Measurements from ENCODE around the gene NBEA.

NBEA gene

GRCh38 chr13:35565273-35565672 is 623.2 kb downstream of the NBEA start:
- WGBS, 2 donors (ENCODE audit: extremely low coverage in 2 of 2, insufficient read length in 2 of 2, insufficient replicate concordance in 1 of 2): no CpG with 5 or more reads among the region's 1 CpG
- Histone ChIP-seq H3K9ac (ENCODE audit: low read depth, low read length, poor library complexity) (no peak overlapping the region), H3K14ac (ENCODE audit: low read length) (no peak overlapping the region), H3K4me3 (ENCODE audit: low read length in 2 of 2) (no peak overlapping the region), H3K27ac (replicated peaks; ENCODE audit: low read length) (no peak overlapping the region), H4K8ac (ENCODE audit: low read depth, low read length) (no peak overlapping the region), H2BK120ac (ENCODE audit: low read depth, low read length) (no peak overlapping the region), H3K4me2 (ENCODE audit: insufficient read depth, low read length, poor library complexity, severe bottlenecking) (no peak overlapping the region), H3K4me1 (ENCODE audit: control insufficient read depth in 2 of 2, insufficient read depth in 1 of 2, low read depth in 1 of 2, low read length in 2 of 2) (no peaks in the 10 kb centered on the region), H3K79me1 (ENCODE audit: low read depth, low read length) (no peaks in the 10 kb centered on the region), H2BK5ac (ENCODE audit: low read length) (no peak overlapping the region), H2BK15ac (ENCODE audit: low read length) (no peak overlapping the region), H2AK5ac (ENCODE audit: low read depth, low read length) (no peak overlapping the region), H3K9me3 (replicated peaks in 1 of 2; ENCODE audit: control insufficient read depth in 2 of 2, insufficient read depth in 1 of 2, low read depth in 1 of 2, low read length in 2 of 2) (no peaks in the 10 kb centered on the region), H2BK12ac (ENCODE audit: low read length) (no peak overlapping the region), H3K18ac (ENCODE audit: low read length) (no peak overlapping the region), H3K27me3 (ENCODE audit: control insufficient read depth in 3 of 3, insufficient read depth in 3 of 3, low read depth in 1 of 3, low read length in 3 of 3) (no peaks in the 10 kb centered on the region), H3K36me3 (replicated peaks in 1 of 2; ENCODE audit: control insufficient read depth in 2 of 2, insufficient read depth in 2 of 2, low read length in 2 of 2) (no peaks in the 10 kb centered on the region), H4K91ac (ENCODE audit: low read depth, low read length, poor library complexity) (no peak overlapping the region), H3K4ac (ENCODE audit: low read length) (no peak overlapping the region), H3K23ac (ENCODE audit: low read depth, low read length, poor library complexity) (no peak overlapping the region), H2AFZ (ENCODE audit: low read length) (no peak overlapping the region)
- DNase-seq (ENCODE audit: low spot score): no peak

GRCh38 chr13:35566340-35566739 is 624.3 kb downstream of the NBEA start:
- Histone ChIP-seq H2BK120ac (ENCODE audit: low read depth, low read length) (no peak overlapping the region), H2BK12ac (ENCODE audit: low read length) (no peak overlapping the region), H3K4me1 (ENCODE audit: control insufficient read depth in 2 of 2, insufficient read depth in 1 of 2, low read depth in 1 of 2, low read length in 2 of 2) (peaks cover 0 to 3% of the 10 kb centered on the region in 2 donors), H2AFZ (ENCODE audit: low read length) (no peak overlapping the region), H2BK15ac (ENCODE audit: low read length) (no peak overlapping the region), H3K14ac (ENCODE audit: low read length) (no peak overlapping the region), H3K4me2 (ENCODE audit: insufficient read depth, low read length, poor library complexity, severe bottlenecking) (no peak overlapping the region), H2BK5ac (ENCODE audit: low read length) (no peak overlapping the region), H4K91ac (ENCODE audit: low read depth, low read length, poor library complexity) (no peak overlapping the region), H3K27ac (replicated peaks; ENCODE audit: low read length) (no peak overlapping the region), H3K79me1 (ENCODE audit: low read depth, low read length) (no peaks in the 10 kb centered on the region), H3K4me3 (ENCODE audit: low read length in 2 of 2) (no peak overlapping the region), H3K18ac (ENCODE audit: low read length) (no peak overlapping the region), H3K9ac (ENCODE audit: low read depth, low read length, poor library complexity) (no peak overlapping the region), H4K8ac (ENCODE audit: low read depth, low read length) (no peak overlapping the region), H2AK5ac (ENCODE audit: low read depth, low read length) (no peak overlapping the region), H3K23ac (ENCODE audit: low read depth, low read length, poor library complexity) (no peak overlapping the region), H3K27me3 (ENCODE audit: control insufficient read depth in 3 of 3, insufficient read depth in 3 of 3, low read depth in 1 of 3, low read length in 3 of 3) (no peaks in the 10 kb centered on the region), H3K9me3 (replicated peaks in 1 of 2; ENCODE audit: control insufficient read depth in 2 of 2, insufficient read depth in 1 of 2, low read depth in 1 of 2, low read length in 2 of 2) (no peaks in the 10 kb centered on the region), H3K4ac (ENCODE audit: low read length) (no peak overlapping the region), H3K36me3 (replicated peaks in 1 of 2; ENCODE audit: control insufficient read depth in 2 of 2, insufficient read depth in 2 of 2, low read length in 2 of 2) (no peaks in the 10 kb centered on the region)
- no peak for DNase-seq (ENCODE audit: low spot score)
- WGBS, 2 donors (ENCODE audit: extremely low coverage in 2 of 2, insufficient read length in 2 of 2, insufficient replicate concordance in 1 of 2): no CpG with 5 or more reads among the region's 2 CpGs

- H3K36me3 ChIP-seq (replicated peaks in 1 of 2; ENCODE audit: control insufficient read depth in 2 of 2, insufficient read depth in 2 of 2, low read length in 2 of 2): no peaks in the 10 kb centered on the region
- H3K27me3 ChIP-seq (ENCODE audit: control insufficient read depth in 3 of 3, insufficient read depth in 3 of 3, low read depth in 1 of 3, low read length in 3 of 3): no peaks in the 10 kb centered on the region
- no peak overlapping the region for H3K4me2 ChIP-seq (ENCODE audit: insufficient read depth, low read length, poor library complexity, severe bottlenecking)
- no peak overlapping the region for H4K8ac ChIP-seq (ENCODE audit: low read depth, low read length)
- no peak overlapping the region for H3K4me3 ChIP-seq (ENCODE audit: low read length in 2 of 2)
- H2BK15ac ChIP-seq (ENCODE audit: low read length): no peak overlapping the region
- no peak overlapping the region for H2BK5ac ChIP-seq (ENCODE audit: low read length)
- H2AK5ac ChIP-seq (ENCODE audit: low read depth, low read length): no peak overlapping the region
- no peak overlapping the region for H3K18ac ChIP-seq (ENCODE audit: low read length)
- no peak overlapping the region for H3K14ac ChIP-seq (ENCODE audit: low read length)
- H3K23ac ChIP-seq (ENCODE audit: low read depth, low read length, poor library complexity): no peak overlapping the region
- no peak for DNase-seq (ENCODE audit: low spot score)
- no peaks in the 10 kb centered on the region for H3K9me3 ChIP-seq (replicated peaks in 1 of 2; ENCODE audit: control insufficient read depth in 2 of 2, insufficient read depth in 1 of 2, low read depth in 1 of 2, low read length in 2 of 2)
- H3K9ac ChIP-seq (ENCODE audit: low read depth, low read length, poor library complexity): no peak overlapping the region
- peaks cover 0 to 4% of the 10 kb centered on the region in 2 donors for H3K4me1 ChIP-seq (ENCODE audit: control insufficient read depth in 2 of 2, insufficient read depth in 1 of 2, low read depth in 1 of 2, low read length in 2 of 2)
- no peak overlapping the region for H2BK120ac ChIP-seq (ENCODE audit: low read depth, low read length)
- no peak overlapping the region for H4K91ac ChIP-seq (ENCODE audit: low read depth, low read length, poor library complexity)
- no peaks in the 10 kb centered on the region for H3K79me1 ChIP-seq (ENCODE audit: low read depth, low read length)
- no peak overlapping the region for H3K27ac ChIP-seq (replicated peaks; ENCODE audit: low read length)
- no CpG with 5 or more reads among the region's 3 CpGs for WGBS, 2 donors (ENCODE audit: extremely low coverage in 2 of 2, insufficient read length in 2 of 2, insufficient replicate concordance in 1 of 2)
- no peak overlapping the region for H2BK12ac ChIP-seq (ENCODE audit: low read length)
- H2AFZ ChIP-seq (ENCODE audit: low read length): no peak overlapping the region
- H3K4ac ChIP-seq (ENCODE audit: low read length): no peak overlapping the region
Measured at GRCh38 chr13:35567406-35567980, 625.4 kb downstream of the NBEA start.

- Histone ChIP-seq H3K9ac (ENCODE audit: low read depth, low read length, poor library complexity) (no peak overlapping the region), H2AK5ac (ENCODE audit: low read depth, low read length) (no peak overlapping the region), H3K79me1 (ENCODE audit: low read depth, low read length) (no peaks in the 10 kb centered on the region), H3K4ac (ENCODE audit: low read length) (no peak overlapping the region), H3K4me3 (ENCODE audit: low read length in 2 of 2) (no peak overlapping the region), H4K8ac (ENCODE audit: low read depth, low read length) (no peak overlapping the region), H2AFZ (ENCODE audit: low read length) (peak overlapping the region; percentile 25), H3K9me3 (replicated peaks in 1 of 2; ENCODE audit: control insufficient read depth in 2 of 2, insufficient read depth in 1 of 2, low read depth in 1 of 2, low read length in 2 of 2) (no peaks in the 10 kb centered on the region), H4K91ac (ENCODE audit: low read depth, low read length, poor library complexity) (no peak overlapping the region), H3K4me1 (ENCODE audit: control insufficient read depth in 2 of 2, insufficient read depth in 1 of 2, low read depth in 1 of 2, low read length in 2 of 2) (peaks cover 2 to 16% of the 10 kb centered on the region in 2 donors), H3K27ac (replicated peaks; ENCODE audit: low read length) (no peak overlapping the region), H2BK15ac (ENCODE audit: low read length) (no peak overlapping the region), H3K27me3 (ENCODE audit: control insufficient read depth in 3 of 3, insufficient read depth in 3 of 3, low read depth in 1 of 3, low read length in 3 of 3) (no peaks in the 10 kb centered on the region), H2BK5ac (ENCODE audit: low read length) (no peak overlapping the region), H2BK120ac (ENCODE audit: low read depth, low read length) (no peak overlapping the region), H2BK12ac (ENCODE audit: low read length) (no peak overlapping the region), H3K14ac (ENCODE audit: low read length) (no peak overlapping the region), H3K36me3 (replicated peaks in 1 of 2; ENCODE audit: control insufficient read depth in 2 of 2, insufficient read depth in 2 of 2, low read length in 2 of 2) (no peaks in the 10 kb centered on the region), H3K18ac (ENCODE audit: low read length) (no peak overlapping the region), H3K23ac (ENCODE audit: low read depth, low read length, poor library complexity) (no peak overlapping the region), H3K4me2 (ENCODE audit: insufficient read depth, low read length, poor library complexity, severe bottlenecking) (no peak overlapping the region)
- DNase-seq (ENCODE audit: low spot score): no peak
Measured at GRCh38 chr13:35573639-35574038, 631.6 kb downstream of the NBEA start.
